Sigmoid colon (tissue), 4 donors: ENCODE measurements around the gene MAP3K2.

Experiments
- CTCF ChIP-seq, 4 experiments: fragments of 450-650 bp in 3 of 4; fragments of 200-600 bp in 1 of 4; IDR thresholded peaks; one replicate each; pipeline ENCODE4 v1.5.1; 2016 to 2019; ENCODE audit warnings: antibody characterized with exemption in 4 of 4, mild to moderate bottlenecking in 3 of 4, moderate library complexity in 2 of 4
- POLR2AphosphoS5 ChIP-seq, 4 donors: sonication (generic); formaldehyde crosslinking; IDR thresholded peaks; one replicate each; pipeline ENCODE4 v1.6.1; 2017; ENCODE audit warnings: antibody characterized with exemption in 4 of 4

GRCh38 chr2:127417406-127417805 is 29.6 kb upstream of the MAP3K2 start:
- no peak for TF ChIP-seq CTCF (IDR thresholded peaks at IDR 0.05)
- no peak for TF ChIP-seq POLR2AphosphoS5 (IDR thresholded peaks at IDR 0.05)
